Rectal smooth muscle tissue (tissue), 1 donor: Measurements from ENCODE around the gene PITPNB.

Source experiments
- H3K27ac ChIP-seq: one replicate; pipeline ENCODE4 v1.7.0; 2013; ENCODE audit warnings: low read depth, low read length, inconsistent platforms
- H3K27me3 ChIP-seq: one replicate; pipeline ENCODE4 v1.7.0; 2013; ENCODE audit warnings: low read length; ENCODE audit not compliant: control insufficient read depth, insufficient read depth
- H3K36me3 ChIP-seq: one replicate; pipeline ENCODE4 v1.7.0; 2013; ENCODE audit warnings: low read length; ENCODE audit not compliant: control insufficient read depth, insufficient read depth
- H3K4me1 ChIP-seq: one replicate; pipeline ENCODE4 v1.7.0; 2013; ENCODE audit warnings: low read length; ENCODE audit not compliant: control insufficient read depth, insufficient read depth
- H3K4me3 ChIP-seq: one replicate; pipeline ENCODE4 v1.7.0; 2013; ENCODE audit warnings: low read length
- H3K9ac ChIP-seq: one replicate; pipeline ENCODE4 v1.7.0; 2013; ENCODE audit warnings: low read length

Gene PITPNB

DNA sequence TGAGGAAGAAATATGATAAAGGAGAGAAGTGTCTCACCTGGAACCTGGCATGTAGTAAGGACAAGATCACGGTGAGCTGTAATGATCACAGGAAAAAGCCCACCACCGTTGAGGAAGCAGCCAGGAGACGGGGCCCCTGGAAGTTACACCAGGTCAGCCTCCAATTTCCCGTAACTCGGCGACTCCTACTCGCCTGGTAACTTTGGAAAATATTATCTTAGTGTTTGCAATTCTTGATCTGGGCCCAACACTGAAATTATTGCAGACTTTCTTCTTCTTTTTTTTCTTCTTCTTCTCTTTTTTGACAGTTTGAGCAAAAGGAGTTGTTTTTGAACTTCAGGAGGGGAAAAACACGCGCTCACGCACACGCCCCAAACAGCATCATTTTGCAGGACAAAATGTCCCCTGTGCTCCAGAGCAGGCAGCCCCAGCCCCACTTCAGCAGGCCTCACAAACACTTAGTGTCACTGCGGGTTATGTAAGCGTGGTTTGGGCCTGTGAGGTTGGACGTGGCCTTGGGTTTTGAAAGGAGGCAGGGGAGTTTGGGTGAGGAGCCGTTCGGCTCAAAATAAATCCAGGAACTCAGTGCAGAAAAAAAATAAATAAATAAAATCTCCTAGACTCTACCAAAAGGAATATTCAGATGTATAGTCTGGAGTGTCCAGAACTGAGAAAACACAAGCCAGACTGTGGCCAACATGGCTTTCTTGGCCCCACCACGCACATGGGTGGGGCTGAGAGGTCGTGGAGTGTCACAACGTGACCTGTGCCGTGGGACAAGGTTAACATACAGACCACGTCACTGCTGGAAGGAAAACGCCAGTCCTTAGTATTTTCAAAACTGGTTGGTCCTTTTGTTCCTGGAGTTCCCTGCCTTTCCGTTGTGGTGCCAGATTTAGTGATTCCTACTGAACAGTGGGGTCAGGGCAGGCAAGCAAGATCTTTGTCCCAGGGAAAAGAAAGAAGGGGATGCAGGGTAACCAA, 91.2 kb downstream of the PITPNB start:
- H3K27ac ChIP-seq = peak overlapping the region; percentile 18
- H3K27me3 ChIP-seq = no peaks in the 10 kb centered on the region
- no peaks in the 10 kb centered on the region for H3K4me1 ChIP-seq
- no peak overlapping the region for H3K9ac ChIP-seq
- H3K36me3 ChIP-seq = no peaks in the 10 kb centered on the region
- H3K4me3 ChIP-seq = no peak overlapping the region

- Histone ChIP-seq H3K9ac (no peak overlapping the region), H3K4me3 (no peak overlapping the region), H3K4me1 (no peaks in the 10 kb centered on the region), H3K36me3 (no peaks in the 10 kb centered on the region), H3K27ac (no peak overlapping the region), H3K27me3 (no peaks in the 10 kb centered on the region)
Measured at GRCh38 chr22:27825174-27825573, 93.9 kb downstream of the PITPNB start.

GRCh38 chr22:27823221-27823620, 95.8 kb downstream of the PITPNB start:
- no peak overlapping the region for H3K4me3 ChIP-seq
- H3K27ac ChIP-seq = no peak overlapping the region
- no peaks in the 10 kb centered on the region for H3K4me1 ChIP-seq
- no peak overlapping the region for H3K9ac ChIP-seq
- no peaks in the 10 kb centered on the region for H3K27me3 ChIP-seq
- H3K36me3 ChIP-seq = no peaks in the 10 kb centered on the region

GRCh38 chr22:27820896-27821866, 97.9 kb downstream of the PITPNB start:
- Histone ChIP-seq H3K36me3 (no peaks in the 10 kb centered on the region), H3K9ac (no peak overlapping the region), H3K27ac (no peak overlapping the region), H3K27me3 (no peaks in the 10 kb centered on the region), H3K4me3 (no peak overlapping the region), H3K4me1 (no peaks in the 10 kb centered on the region)

DNA sequence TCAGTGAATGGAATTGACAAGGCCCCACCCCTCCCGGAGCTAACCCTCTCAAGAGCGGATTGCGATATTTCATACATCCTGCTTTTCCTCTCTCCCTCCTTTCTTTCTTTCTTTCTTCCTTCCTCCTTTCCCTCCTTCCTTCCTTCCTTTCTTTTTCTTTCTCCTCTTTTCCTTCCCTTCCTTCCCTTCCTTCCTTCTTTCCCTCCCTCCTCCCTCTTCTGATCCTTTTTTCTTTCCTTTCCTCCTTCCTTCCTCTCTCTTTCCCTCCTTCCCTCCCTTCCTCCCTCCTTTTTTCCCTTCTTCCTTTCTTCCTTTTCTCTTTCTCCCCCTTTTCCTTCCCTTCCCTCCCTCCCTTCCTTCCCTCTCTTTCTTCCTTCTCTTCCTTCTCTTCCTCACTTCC, 102.5 kb downstream of the PITPNB start:
- Histone ChIP-seq H3K4me1 (no peaks in the 10 kb centered on the region), H3K4me3 (no peak overlapping the region), H3K27ac (no peak overlapping the region), H3K36me3 (no peaks in the 10 kb centered on the region), H3K9ac (no peak overlapping the region), H3K27me3 (no peaks in the 10 kb centered on the region)

DNA sequence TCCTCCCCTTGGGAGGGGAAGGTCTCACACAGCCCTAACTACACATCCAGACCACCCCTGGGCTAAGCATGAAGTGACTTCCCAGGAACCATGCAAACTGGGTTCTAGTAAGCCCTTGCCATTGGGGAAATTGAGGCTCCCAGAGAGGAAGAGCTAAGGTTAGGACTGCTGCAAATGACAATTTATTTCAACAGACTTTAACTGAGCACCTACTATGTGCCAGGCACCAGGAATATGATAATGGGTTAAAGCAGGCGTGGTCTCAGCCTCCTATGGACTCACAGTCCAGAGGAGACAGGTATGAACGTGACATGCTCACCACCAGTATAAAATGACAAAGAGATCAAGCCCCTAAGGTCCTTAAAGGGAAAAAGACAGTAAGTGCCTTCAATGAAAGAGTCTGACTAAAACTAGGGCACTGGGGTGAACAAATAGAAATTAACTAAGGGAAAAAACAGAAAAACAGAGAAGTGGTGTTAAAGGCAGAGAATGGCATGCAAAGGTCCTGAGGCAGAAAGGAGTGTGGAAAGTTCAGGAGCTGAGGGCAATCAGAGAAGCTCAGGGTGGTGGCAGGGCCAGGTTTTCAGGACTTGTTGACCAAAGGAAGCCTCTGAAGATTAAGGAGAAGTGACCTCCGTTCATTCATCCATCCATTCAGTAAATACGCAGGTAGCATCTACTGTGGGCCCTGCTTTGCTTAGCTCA, 103.1 kb downstream of the PITPNB start:
- Histone ChIP-seq H3K36me3 (no peaks in the 10 kb centered on the region), H3K4me1 (peaks cover 3% of the 10 kb centered on the region), H3K9ac (no peak overlapping the region), H3K27ac (no peak overlapping the region), H3K27me3 (no peaks in the 10 kb centered on the region), H3K4me3 (no peak overlapping the region)

DNA sequence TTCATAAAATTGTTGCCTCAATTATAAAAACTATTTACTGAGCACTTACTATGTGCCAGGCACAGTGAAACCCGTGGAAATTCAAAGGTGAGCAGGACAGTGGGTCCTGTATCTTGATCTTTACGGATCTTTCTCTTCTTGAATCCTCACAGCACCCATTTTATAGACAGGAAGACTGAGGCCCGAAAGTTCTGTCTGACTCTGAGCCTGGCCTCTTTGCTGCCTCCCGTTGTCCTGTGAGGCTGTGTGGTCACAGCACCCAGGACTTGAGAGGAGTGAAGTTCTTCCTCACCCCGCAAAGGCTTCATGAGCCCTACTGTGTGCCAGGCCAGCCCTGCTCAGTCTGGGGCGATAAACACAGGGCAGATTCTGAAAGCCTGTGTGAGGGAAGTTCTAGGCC, 104.1 kb downstream of the PITPNB start:
- Histone ChIP-seq H3K9ac (no peak overlapping the region), H3K27ac (no peak overlapping the region), H3K4me1 (peaks cover 13% of the 10 kb centered on the region), H3K27me3 (no peaks in the 10 kb centered on the region), H3K4me3 (no peak overlapping the region), H3K36me3 (no peaks in the 10 kb centered on the region)

GRCh38 chr22:27811778-27812177, 107.3 kb downstream of the PITPNB start:
- Histone ChIP-seq H3K9ac (no peak overlapping the region), H3K4me1 (peaks cover 14% of the 10 kb centered on the region), H3K4me3 (no peak overlapping the region), H3K27me3 (no peaks in the 10 kb centered on the region), H3K27ac (no peak overlapping the region), H3K36me3 (no peaks in the 10 kb centered on the region)

- no peak overlapping the region for H3K9ac ChIP-seq
- H3K27me3 ChIP-seq = no peaks in the 10 kb centered on the region
- peaks cover 14% of the 10 kb centered on the region for H3K4me1 ChIP-seq
- peak overlapping the region; percentile 82 for H3K27ac ChIP-seq
- no peaks in the 10 kb centered on the region for H3K36me3 ChIP-seq
- peak overlapping the region; percentile 10 for H3K4me3 ChIP-seq
Measured at GRCh38 chr22:27810609-27811151, 108.4 kb downstream of the PITPNB start.

DNA sequence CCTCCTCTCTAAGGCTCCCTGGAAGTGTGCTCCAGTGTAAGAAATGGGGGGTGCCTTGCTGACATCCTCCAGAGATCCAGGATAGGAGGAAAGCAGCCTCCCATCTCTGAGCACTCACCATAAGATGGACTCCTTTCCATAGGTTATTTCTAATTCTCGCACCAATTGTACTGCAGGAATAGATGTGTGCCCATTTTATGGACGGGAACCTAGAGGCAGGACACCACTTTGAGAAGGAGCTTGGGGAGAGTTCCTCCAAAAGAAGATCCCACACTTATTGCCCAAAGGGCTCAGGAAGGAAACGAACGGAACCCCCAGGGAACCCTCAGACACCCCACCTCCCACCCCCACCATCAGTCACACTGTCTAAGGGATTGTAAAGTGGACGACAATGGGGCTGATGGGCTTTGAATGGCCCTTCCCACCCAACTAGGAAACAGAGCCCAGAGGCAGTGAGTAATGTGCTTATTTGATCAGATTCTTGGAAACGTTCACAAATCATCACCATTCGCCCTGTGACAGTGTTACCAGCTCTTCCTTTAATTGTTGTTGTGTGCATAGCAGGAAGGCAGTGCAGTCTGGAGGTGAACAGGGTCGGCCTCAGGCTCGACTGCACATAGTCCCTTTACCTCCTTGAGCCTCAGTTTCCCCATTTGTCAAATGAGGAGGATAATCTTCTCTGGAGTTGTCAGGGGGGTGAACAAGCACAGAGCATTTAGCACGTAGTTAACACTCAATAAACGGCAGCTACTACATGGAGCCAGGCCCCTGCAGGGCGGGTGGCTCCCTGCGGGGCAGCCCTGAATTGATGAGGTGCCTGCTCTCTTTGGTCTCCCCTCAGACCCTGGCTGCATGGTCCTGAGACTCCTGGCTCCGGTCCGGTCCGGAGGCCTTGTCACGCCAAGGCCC, 109.1 kb downstream of the PITPNB start:
- no peaks in the 10 kb centered on the region for H3K36me3 ChIP-seq
- no peak overlapping the region for H3K9ac ChIP-seq
- H3K4me1 ChIP-seq = peaks cover 14% of the 10 kb centered on the region
- peak overlapping the region; percentile 82 for H3K27ac ChIP-seq
- H3K27me3 ChIP-seq = no peaks in the 10 kb centered on the region
- no peak overlapping the region for H3K4me3 ChIP-seq

GRCh38 chr22:27809226-27809603, 109.8 kb downstream of the PITPNB start:
- Histone ChIP-seq H3K27me3 (no peaks in the 10 kb centered on the region), H3K36me3 (no peaks in the 10 kb centered on the region), H3K4me3 (no peak overlapping the region), H3K4me1 (peaks cover 14% of the 10 kb centered on the region), H3K9ac (no peak overlapping the region), H3K27ac (no peak overlapping the region)
